BLaER1 (cell line): Measurements from ENCODE around the gene DDX54.

Source experiments
- H3K27ac ChIP-seq: shearing (Covaris generic); formaldehyde crosslinking; 2 replicates; pipeline ENCODE4 v1.8.1; 2022
- H3K27me3 ChIP-seq: shearing (Covaris generic); formaldehyde crosslinking; 2 replicates; pipeline ENCODE4 v1.8.1; 2022
- H3K36me3 ChIP-seq: shearing (Covaris generic); formaldehyde crosslinking; 2 replicates; pipeline ENCODE4 v1.8.1; 2022
- H3K4me1 ChIP-seq: shearing (Covaris generic); formaldehyde crosslinking; 2 replicates; pipeline ENCODE4 v1.8.1; 2022
- H3K4me2 ChIP-seq: shearing (Covaris generic); formaldehyde crosslinking; 2 replicates; pipeline ENCODE4 v1.8.1; 2022
- H3K4me3 ChIP-seq: shearing (Covaris generic); formaldehyde crosslinking; 2 replicates; pipeline ENCODE4 v1.8.1; 2022
- H3K9ac ChIP-seq: shearing (Covaris generic); formaldehyde crosslinking; 2 replicates; pipeline ENCODE4 v1.8.1; 2022
- H3K9me3 ChIP-seq: shearing (Covaris generic); formaldehyde crosslinking; 2 replicates; pipeline ENCODE4 v1.8.1; 2022
- H4K20me1 ChIP-seq: shearing (Covaris generic); formaldehyde crosslinking; 2 replicates; pipeline ENCODE4 v1.8.1; 2022
- Cebpa-rat ChIP-seq: shearing (Covaris generic); IDR thresholded peaks from 2 replicates; pipeline ENCODE4 v1.8.1; 2022

The DDX54 gene

GRCh38 chr12:113191227-113191626 lies 5.9 kb upstream of the DDX54 start:
- TF ChIP-seq Cebpa-rat, result no peak
- Histone ChIP-seq H3K9ac (no peak overlapping the region), H3K4me2 (no peak overlapping the region), H3K4me1 (peaks cover 34% of the 10 kb centered on the region), H4K20me1 (peaks cover 80% of the 10 kb centered on the region), H3K27ac (no peak overlapping the region), H3K27me3 (no peaks in the 10 kb centered on the region), H3K9me3 (no peaks in the 10 kb centered on the region), H3K4me3 (no peak overlapping the region), H3K36me3 (peaks cover 60% of the 10 kb centered on the region)

- no peak overlapping the region for H3K4me2 ChIP-seq
These were observed 5.5 kb upstream of the DDX54 start for GRCh38 chr12:113190761-113191160.

DNA sequence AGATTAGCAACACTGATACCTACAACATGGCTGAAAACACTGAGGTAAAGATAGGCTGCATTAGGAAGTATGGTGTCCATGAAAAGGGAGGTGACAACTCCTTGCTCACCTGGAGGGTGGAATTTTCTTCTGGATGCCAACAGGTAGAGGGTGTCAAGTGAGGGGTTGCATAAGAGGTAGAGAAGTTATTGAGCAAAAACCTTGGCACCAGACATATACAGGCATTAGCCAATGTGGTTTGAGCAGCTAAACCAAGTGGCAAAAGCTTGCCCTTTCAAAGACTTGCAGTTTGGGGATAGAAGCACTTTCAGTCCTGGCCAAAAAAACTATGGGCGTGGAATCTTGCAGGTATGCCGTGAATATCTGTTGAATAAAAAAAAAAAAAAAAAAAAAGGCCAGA lies 4.1 kb upstream of the DDX54 start:
- H3K36me3 ChIP-seq, result peaks cover 60% of the 10 kb centered on the region
- H3K4me1 ChIP-seq, result peaks cover 36% of the 10 kb centered on the region
- H3K4me3 ChIP-seq, result no peak overlapping the region
- no peaks in the 10 kb centered on the region for H3K9me3 ChIP-seq
- H3K4me2 ChIP-seq, result no peak overlapping the region
- no peak overlapping the region for H3K27ac ChIP-seq
- H3K9ac ChIP-seq, result no peak overlapping the region
- TF ChIP-seq Cebpa-rat, result no peak
- peaks cover 67% of the 10 kb centered on the region for H4K20me1 ChIP-seq
- H3K27me3 ChIP-seq, result no peaks in the 10 kb centered on the region

More at GRCh38 chr12:113190761-113191160, 5.5 kb upstream of the DDX54 start:
- peaks cover 60% of the 10 kb centered on the region for H3K36me3 ChIP-seq
- peaks cover 38% of the 10 kb centered on the region for H3K4me1 ChIP-seq
- no peaks in the 10 kb centered on the region for H3K27me3 ChIP-seq
- H3K4me3 ChIP-seq, result no peak overlapping the region
- H4K20me1 ChIP-seq, result peaks cover 81% of the 10 kb centered on the region
- no peak overlapping the region for H3K9ac ChIP-seq
- TF ChIP-seq Cebpa-rat, result no peak
- no peak overlapping the region for H3K27ac ChIP-seq
- no peaks in the 10 kb centered on the region for H3K9me3 ChIP-seq

DNA sequence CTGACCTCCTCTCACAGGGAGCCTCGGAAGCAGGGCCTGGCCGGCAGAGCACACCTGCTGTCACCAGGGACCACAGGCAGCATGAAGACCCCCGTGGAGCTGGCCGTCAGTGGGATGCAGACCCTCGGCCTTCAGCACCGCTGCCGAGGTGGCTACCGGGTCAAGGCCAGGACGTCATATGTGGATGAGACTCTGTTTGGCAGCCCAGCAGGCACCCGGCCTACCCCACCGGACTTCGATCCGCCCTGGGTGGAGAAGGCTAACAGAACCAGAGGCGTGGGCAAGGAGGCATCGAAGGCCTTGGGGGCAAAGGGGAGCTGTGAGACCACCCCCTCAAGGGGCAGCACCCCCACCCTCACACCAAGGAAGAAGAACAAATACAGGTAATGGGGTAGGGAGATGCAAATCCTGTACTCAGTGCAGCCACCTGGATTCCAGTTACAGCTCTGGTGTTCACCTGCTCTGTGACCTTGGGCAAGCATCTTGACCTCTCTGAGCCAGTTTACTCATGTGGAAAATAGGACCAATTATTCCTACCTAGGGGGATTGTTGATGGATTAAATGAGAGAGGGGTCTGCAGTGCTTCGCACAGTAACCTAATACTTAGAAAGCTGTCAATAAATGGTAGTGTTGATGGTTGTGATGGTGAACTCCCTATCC lies 1.5 kb upstream of the DDX54 start:
- H3K27ac ChIP-seq, result no peak overlapping the region
- H3K36me3 ChIP-seq, result peaks cover 67% of the 10 kb centered on the region
- H3K4me2 ChIP-seq, result peak overlapping the region; percentile 84
- H3K4me1 ChIP-seq, result peaks cover 46% of the 10 kb centered on the region
- peak overlapping the region; percentile 89 for H3K4me3 ChIP-seq
- peak overlapping the region; percentile 98 for H3K9ac ChIP-seq
- no peaks in the 10 kb centered on the region for H3K9me3 ChIP-seq
- peaks cover 78% of the 10 kb centered on the region for H4K20me1 ChIP-seq
- TF ChIP-seq Cebpa-rat, result no peak
- H3K27me3 ChIP-seq, result no peaks in the 10 kb centered on the region

DNA sequence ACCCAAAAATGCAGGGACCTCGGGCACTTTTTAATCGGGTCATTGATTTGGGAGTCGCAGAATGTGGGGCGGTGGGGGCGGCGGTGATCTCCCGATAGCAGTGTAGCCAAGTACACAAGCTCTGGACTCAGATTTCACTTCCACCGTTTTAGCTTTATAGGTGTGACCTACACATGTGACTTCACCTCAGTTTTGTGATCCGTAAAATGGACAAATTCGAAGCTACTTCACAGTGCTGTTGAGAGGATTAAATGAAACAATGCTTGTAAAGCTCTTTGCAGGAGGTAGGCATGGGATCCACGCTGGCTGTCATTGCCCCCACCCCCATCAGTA lies 721 bp upstream of the DDX54 start:
- TF ChIP-seq Cebpa-rat, result no peak
- Histone ChIP-seq H3K27me3 (no peaks in the 10 kb centered on the region), H3K4me3 (peak overlapping the region; percentile 89), H3K27ac (peak overlapping the region; percentile 99), H3K4me1 (peaks cover 46% of the 10 kb centered on the region), H3K9me3 (no peaks in the 10 kb centered on the region), H3K36me3 (peaks cover 66% of the 10 kb centered on the region), H4K20me1 (peaks cover 76% of the 10 kb centered on the region), H3K4me2 (peak overlapping the region; percentile 84), H3K9ac (peak overlapping the region; percentile 98)

GRCh38 chr12:113184900-113185179 lies 438 bp downstream of the DDX54 start:
- no peak for TF ChIP-seq Cebpa-rat
- H4K20me1 ChIP-seq, result peaks cover 76% of the 10 kb centered on the region
- H3K4me2 ChIP-seq, result peak overlapping the region; percentile 84
- H3K4me3 ChIP-seq, result peak overlapping the region; percentile 89
- peaks cover 46% of the 10 kb centered on the region for H3K4me1 ChIP-seq
- no peaks in the 10 kb centered on the region for H3K9me3 ChIP-seq
- H3K36me3 ChIP-seq, result peaks cover 66% of the 10 kb centered on the region
- peak overlapping the region; percentile 99 for H3K27ac ChIP-seq
- peak overlapping the region; percentile 98 for H3K9ac ChIP-seq
- no peaks in the 10 kb centered on the region for H3K27me3 ChIP-seq

DNA sequence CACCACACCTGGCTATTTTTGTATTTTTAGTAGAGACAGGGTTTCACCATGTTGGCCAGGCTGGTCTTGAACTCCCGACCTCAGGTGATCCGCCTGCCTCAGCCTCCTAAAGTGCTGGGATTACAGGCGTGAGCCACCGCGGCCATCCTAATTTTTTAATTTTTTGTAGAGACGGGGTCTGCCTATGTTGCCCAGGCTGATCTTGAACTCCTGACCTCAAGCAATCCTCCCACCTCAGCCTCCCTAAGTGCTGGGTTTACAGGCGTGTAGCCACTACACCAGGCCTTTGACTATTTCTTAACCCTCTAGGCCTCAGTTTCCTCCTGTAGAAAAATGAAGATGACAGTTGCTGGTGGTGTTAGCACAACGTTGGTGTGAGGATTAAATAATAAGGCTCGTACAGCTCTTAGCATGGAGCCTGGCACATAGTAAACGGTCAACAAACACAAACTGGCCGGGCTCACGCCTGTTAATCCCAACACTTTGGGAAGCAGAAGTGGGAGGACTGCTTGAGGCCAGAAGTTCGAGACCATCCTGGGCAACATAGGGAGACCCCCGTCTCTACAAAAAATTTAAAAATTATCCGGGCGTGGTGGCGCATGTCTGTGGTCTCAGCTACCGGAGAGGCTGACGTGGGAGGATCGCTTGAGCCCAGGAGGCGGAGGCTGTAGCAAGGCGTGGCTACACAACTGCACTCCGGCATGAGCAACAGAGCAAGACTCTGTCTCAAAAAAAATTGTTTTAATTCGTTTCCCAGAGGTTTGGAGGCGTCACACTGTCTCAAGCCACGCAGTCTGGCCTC lies 979 bp downstream of the DDX54 start:
- no peaks in the 10 kb centered on the region for H3K9me3 ChIP-seq
- peaks cover 66% of the 10 kb centered on the region for H3K36me3 ChIP-seq
- no peaks in the 10 kb centered on the region for H3K27me3 ChIP-seq
- H3K9ac ChIP-seq, result peak overlapping the region; percentile 98
- H3K4me1 ChIP-seq, result peaks cover 46% of the 10 kb centered on the region
- H4K20me1 ChIP-seq, result peaks cover 74% of the 10 kb centered on the region
- peak overlapping the region; percentile 99 for H3K27ac ChIP-seq
- H3K4me2 ChIP-seq, result peak overlapping the region; percentile 84
- TF ChIP-seq Cebpa-rat, result no peak
- H3K4me3 ChIP-seq, result peak overlapping the region; percentile 89

DNA sequence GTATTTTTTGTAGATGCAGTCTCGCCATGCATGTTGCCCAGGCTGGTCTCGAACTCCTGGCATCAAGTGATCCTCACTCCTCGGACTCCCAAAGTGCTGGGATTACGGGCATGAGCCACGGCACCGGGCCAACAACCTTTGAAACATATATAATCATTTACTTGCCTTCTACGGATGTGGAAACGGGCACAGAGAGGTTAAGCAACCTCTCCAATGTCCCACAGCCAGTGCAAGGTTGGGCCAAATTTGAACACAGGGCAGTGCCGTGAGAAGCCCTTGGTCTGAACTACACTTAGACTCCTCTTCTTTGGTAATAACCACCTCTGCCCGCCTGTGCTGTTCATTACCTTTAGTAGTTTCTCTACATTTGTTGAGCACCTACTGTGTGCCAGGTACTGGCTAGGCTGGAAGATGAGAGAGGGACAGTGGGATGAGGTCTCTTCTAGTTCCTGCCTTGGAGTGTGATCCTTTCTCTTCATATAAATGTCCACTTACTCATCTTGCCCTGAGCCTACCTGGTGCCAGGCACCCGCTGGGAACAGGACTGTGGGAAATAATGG lies 2.2 kb downstream of the DDX54 start:
- Histone ChIP-seq H3K27me3 (no peaks in the 10 kb centered on the region), H3K4me2 (peak overlapping the region; percentile 84; the same call in 1 of the 2 replicates), H3K9ac (no peak overlapping the region), H3K4me1 (peaks cover 56% of the 10 kb centered on the region), H3K9me3 (no peaks in the 10 kb centered on the region), H3K36me3 (peaks cover 66% of the 10 kb centered on the region), H4K20me1 (peaks cover 67% of the 10 kb centered on the region), H3K4me3 (no peak overlapping the region), H3K27ac (no peak overlapping the region)
- no peak for TF ChIP-seq Cebpa-rat

GRCh38 chr12:113181975-113182374 lies 3.3 kb downstream of the DDX54 start:
- no peak overlapping the region for H3K27ac ChIP-seq
- no peak overlapping the region for H3K4me2 ChIP-seq
- H3K36me3 ChIP-seq, result peaks cover 71% of the 10 kb centered on the region
- H3K4me1 ChIP-seq, result peaks cover 47% of the 10 kb centered on the region
- H3K9me3 ChIP-seq, result peaks cover 10% of the 10 kb centered on the region
- peaks cover 58% of the 10 kb centered on the region for H4K20me1 ChIP-seq
- TF ChIP-seq Cebpa-rat, result no peak
- H3K4me3 ChIP-seq, result no peak overlapping the region
- no peak overlapping the region for H3K9ac ChIP-seq
- H3K27me3 ChIP-seq, result no peaks in the 10 kb centered on the region

DNA sequence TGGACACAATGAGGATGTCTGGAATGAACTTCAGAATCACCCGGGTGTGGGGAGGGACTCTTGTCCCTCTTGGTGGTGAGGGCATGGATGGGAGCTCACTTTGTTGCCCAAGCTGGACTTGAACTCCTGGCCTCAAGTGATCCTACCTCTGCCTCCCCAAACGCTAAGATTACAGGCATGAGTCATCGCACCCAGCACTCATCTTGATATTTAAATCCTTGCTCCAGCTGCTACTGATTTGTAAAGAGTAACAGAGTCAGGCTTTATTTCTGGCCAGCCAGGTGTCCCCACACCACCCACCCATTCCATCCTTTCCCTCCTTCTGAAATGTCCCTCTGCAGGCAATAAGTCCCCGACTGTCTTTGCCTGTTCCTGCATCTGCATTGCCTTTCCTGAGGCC lies 4.9 kb downstream of the DDX54 start:
- TF ChIP-seq Cebpa-rat, result no peak
- Histone ChIP-seq H3K4me1 (peaks cover 38% of the 10 kb centered on the region), H4K20me1 (peaks cover 47% of the 10 kb centered on the region), H3K4me2 (no peak overlapping the region), H3K9ac (no peak overlapping the region), H3K36me3 (peaks cover 78% of the 10 kb centered on the region), H3K27ac (no peak overlapping the region), H3K9me3 (peaks cover 14% of the 10 kb centered on the region), H3K4me3 (no peak overlapping the region), H3K27me3 (no peaks in the 10 kb centered on the region)
